ENCODE measurements around the gene UTS2R.
"Not testable (repeated sequence)": the region's sequence is repeated elsewhere in the genome, so short reads cannot be mapped to it uniquely, and the experiment has no call there.

Gene UTS2R

DNA sequence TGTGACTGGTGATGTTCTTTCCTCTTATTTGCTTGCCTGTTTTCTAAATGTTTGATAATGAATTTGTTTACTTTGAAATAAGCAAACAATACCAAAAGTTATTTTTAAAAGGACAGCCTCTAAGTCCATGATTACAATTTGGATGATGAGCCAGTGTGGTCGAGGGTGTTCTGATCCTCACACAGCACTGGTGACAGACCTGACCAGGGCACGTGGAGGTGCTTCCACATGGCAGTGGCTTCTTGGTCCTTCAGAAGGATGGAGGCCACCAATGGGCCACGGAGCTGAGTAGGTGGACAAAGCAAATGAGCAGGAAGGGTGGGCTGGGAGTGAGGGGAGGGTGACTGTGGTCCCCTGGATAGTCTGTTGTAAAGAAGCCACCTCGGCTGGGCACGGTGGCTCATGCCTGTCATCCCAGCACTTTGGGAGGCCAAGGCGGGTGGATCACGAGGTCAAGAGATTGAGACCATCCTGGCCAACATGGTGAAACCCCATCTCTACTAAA is 16.7 kb upstream of the UTS2R start:
- no peak for DNase-seq (ENCODE audit: low read depth)

DNA sequence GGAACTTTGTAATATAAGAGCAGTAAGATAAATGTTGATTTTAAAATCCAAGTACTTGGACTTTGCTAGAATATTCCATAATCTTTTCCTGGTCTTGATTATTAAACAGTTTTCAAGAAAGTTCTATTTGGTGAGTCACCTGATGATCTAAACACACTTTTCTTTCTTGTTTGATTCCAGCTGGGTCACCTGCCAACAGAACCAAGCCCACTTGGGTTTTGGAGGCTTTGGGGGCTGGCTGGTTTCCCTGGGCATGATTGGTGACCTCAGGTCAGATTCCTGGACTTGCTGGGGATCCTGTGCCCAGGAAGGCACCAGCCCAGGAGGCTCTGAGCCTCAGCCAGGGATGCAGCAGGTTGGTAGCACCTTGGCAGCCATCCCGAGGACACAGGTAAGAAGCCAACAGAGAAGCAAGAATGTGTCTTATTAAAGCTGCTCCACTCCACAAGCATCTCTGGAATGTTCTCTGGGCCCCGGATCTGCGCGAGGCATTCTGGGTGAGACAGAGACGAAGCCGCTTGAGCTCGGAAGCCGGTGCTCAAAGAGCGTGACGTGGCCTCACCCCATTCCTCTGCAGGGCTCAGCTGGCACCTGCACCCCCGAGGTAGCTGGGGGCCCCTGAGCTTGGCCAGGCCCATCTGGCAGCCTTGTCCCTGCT is 15.7 kb upstream of the UTS2R start:
- no peak for DNase-seq (ENCODE audit: low read depth)

GRCh38 chr17:82356845-82357355 is 14.7 kb upstream of the UTS2R start:
- DNase-seq (ENCODE audit: low read depth): no peak

GRCh38 chr17:82357394-82357793 is 14.2 kb upstream of the UTS2R start:
- no peak for DNase-seq (ENCODE audit: low read depth)

DNA sequence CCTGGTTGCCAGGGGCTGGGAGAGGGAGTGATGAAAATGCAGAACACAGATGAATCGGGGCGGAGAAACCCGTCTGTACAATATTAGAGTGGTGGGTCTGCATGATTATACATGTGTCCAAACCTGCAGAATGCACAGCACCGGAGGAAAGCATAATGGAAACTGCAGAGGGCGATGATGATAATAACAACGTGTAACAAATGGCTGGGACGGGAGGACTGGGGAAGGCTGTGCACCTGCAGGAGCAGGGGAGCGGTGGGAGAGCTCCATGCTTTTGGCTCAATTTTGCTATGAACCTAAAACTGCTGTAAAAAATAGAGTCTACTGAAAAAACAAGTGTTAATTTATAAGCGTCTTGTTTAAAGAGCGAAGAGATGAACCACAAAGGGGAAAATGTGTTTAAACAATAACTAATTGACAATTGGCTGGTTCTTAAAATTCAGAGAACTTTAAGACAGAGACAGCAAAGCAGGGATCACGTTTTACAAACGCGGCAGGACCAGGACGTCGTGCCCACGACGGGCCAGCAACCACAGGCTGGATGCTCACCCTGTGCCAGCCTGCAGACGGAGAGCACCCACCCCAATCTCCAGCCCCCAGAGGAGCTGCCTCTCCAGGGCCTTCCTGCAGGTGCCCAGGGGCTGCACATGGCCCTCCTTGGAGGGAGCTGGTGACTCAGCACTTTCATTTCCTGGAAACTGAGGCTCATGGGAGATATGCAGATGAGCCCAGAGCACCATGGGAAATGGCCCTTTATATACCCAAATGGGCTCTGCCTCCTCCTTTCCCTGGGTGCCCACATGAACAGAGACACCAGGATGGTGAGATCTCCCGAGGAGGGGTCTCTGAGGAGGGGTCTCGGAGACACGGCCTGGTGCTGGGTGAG is 12.9 kb upstream of the UTS2R start, which contains the start of gene TEX19:
Gene TEX19, plus strand, starts transcription at position 783 of the 886 bp plus-strand sequence. CDS start 2,904 bp downstream, outside the sequence.
- no peak for DNase-seq (ENCODE audit: low read depth)

- not testable (repeated sequence) for DNase-seq (ENCODE audit: low read depth)
Measured at GRCh38 chr17:82359451-82360074, 12.0 kb upstream of the UTS2R start.

DNA sequence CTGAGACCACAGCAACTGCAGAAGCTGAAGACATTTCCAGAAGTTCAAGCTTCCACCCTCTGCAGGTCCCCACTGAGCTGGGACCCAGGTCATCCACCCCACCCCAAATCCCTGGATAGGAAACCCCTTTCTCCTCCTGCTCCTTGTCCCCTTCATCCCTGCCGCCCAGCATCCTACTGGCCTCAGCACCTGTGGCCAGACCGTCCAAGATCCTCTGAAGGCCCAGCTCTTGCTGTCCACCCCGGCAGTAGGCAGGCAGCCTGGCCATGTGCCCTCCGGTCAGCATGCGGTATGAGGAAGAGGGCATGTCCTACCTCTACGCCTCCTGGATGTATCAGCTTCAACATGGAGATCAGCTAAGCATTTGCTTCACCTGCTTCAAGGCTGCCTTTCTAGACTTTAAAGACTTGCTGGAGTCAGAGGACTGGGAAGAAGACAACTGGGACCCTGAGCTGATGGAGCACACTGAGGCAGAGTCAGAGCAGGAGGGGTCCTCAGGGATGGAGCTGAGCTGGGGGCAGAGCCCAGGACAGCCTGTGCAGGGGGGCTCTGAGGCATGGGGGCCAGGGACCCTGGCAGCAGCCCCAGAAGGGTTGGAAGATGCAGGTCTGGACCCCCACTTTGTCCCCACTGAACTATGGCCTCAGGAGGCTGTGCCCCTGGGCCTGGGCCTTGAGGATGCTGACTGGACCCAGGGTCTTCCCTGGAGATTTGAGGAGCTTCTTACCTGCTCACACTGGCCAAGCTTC is 9.5 kb upstream of the UTS2R start:
- no peak for DNase-seq (ENCODE audit: low read depth)

GRCh38 chr17:82365606-82366295 is 5.8 kb upstream of the UTS2R start:
- DNase-seq (ENCODE audit: low read depth): no peak

- DNase-seq (ENCODE audit: low read depth): no peak
Measured at GRCh38 chr17:82366749-82367148, 4.8 kb upstream of the UTS2R start.

- no peak for DNase-seq (ENCODE audit: low read depth)
Measured at GRCh38 chr17:82367724-82368524, 3.6 kb upstream of the UTS2R start.

DNA sequence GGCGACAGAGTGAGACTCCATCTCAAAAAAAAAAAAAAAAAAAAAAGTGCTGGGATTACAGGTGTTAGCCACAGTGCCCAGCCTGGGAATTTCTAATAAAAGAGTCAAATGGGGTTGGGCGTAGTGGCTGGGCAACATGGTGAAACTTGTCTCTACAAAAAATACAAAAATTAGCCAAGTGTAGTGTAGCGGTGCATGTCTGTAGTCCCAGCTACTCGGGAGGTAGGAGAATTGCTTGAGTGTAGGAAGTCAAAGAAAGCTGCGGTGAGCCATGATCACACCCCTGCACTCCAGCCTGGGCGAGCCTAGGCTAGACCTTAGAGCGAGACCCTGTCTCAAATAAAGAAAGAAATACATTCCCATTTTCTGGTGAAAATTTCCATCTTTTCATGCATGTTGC is 2.4 kb upstream of the UTS2R start:
- no peak for DNase-seq (ENCODE audit: low read depth)

DNA sequence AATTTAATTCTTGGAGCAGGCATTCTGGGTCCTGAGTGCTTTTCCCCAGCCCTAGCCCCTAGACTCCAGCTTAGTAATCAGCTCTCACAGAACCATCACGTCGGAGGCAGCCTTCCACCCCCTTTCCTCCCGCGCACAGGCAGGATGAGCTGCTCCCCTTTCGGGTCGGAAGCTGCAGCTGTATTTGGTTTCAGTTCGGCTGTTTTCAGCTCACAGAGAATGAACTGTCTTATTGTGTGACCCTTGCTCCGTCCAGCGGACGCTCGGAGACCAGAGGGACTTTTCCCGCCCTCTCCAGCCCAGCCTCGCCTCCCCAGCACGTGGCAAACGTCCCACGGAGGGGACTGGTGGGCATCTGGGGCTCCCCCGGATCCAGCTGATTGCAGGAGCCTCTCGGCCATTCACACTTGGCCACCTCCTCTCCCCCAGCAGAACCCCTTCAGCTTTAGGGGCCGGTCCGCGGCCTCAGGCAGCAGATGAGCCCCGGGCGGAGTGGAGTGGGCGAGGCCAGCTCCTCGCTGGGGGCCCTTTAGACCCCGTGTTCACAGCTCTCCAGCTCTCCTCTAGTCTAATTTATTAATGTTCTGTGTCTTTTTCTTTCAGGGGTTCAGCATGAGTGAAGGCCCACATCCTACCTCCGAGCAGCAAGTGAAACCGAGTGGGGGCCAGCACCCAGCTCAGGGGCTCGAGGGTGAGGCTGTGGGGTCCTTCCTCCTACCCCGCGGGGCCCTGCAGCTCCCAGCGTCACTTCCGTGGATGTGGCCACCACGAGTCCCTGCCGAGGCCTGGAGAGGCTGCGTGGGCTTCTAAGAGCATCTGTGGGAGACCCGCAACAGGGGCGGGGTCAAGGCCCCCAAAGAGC is 863 bp upstream of the UTS2R start:
- DNase-seq (ENCODE audit: low read depth): no peak

- no peak for DNase-seq (ENCODE audit: low read depth)
Measured at GRCh38 chr17:82372249-82373071, 895 bp downstream of the UTS2R start.

DNA sequence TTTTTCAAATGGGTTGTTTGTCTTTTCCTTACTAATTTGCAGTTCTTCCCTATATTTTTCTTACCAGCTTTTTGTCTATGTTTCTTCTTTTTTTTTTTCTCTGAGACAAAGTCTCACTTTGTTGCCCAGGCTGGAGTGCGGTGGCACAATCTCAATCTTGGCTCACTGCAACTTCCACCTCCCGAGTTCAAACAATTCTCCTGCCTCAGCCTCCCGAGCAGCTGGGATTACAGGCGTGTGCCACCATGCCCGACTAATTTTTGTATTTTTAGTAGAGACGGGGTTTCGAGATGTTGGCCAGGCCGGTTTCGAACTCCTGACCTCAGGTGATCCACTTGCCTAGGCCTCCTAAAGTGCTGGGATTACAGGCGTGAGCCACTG is 1.5 kb downstream of the UTS2R start:
- not testable (repeated sequence) for DNase-seq (ENCODE audit: low read depth)

DNA sequence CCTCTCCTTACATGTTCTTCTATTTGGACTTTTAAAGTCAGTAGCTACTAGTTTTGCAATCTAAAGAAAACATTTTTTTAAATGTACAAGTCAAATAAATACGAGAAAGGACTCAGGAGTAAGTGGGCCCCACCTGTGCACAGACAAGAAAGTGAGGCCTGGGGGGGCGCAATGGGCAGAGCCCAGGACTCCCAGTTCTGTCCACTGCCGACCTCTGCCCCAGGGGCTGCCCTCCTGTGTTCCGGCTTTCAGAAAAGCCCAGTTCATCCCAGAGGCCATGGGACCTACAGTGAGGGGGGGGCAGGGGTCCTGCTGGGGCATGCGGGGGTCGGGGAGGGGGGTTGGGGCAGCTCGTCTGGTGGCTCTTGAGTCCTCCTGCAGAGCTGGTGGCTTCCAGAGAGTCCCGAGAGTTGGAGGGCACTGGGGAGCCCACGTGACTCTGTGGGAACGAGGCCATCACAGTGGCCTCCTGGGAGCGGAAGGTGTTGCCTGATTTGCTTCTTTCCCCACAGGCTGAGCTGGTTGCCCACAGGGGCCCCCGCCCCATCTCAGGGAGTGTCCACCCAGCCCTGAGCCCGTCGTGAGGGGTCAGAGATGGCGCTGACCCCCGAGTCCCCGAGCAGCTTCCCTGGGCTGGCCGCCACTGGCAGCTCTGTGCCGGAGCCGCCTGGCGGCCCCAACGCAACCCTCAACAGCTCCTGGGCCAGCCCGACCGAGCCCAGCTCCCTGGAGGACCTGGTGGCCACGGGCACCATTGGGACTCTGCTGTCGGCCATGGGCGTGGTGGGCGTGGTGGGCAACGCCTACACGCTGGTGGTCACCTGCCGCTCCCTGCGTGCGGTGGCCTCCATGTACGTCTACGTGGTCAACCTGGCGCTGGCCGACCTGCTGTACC is 2.4 kb downstream of the UTS2R start:
- DNase-seq (ENCODE audit: low read depth): no peak

DNA sequence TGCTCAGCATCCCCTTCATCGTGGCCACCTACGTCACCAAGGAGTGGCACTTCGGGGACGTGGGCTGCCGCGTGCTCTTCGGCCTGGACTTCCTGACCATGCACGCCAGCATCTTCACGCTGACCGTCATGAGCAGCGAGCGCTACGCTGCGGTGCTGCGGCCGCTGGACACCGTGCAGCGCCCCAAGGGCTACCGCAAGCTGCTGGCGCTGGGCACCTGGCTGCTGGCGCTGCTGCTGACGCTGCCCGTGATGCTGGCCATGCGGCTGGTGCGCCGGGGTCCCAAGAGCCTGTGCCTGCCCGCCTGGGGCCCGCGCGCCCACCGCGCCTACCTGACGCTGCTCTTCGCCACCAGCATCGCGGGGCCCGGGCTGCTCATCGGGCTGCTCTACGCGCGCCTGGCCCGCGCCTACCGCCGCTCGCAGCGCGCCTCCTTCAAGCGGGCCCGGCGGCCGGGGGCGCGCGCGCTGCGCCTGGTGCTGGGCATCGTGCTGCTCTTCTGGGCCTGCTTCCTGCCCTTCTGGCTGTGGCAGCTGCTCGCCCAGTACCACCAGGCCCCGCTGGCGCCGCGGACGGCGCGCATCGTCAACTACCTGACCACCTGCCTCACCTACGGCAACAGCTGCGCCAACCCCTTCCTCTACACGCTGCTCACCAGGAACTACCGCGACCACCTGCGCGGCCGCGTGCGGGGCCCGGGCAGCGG is 3.2 kb downstream of the UTS2R start:
- DNase-seq (ENCODE audit: low read depth): no peak

All from non-pigmented ciliary epithelial cell (primary cell).